ENCODE results near the gene SELENOH. TPM values are rescaled to one million over a fixed set of nuclear protein-coding genes. Genes with fewer than 3 reads are reported as not detected.
A peak's percentile ranks its signal among the peaks of the same experiment; 100 is the strongest.

Gene SELENOH
- total and polyA plus RNA-seq, 4 donors: 65.0 to 158 (median 101) TPM

DNA sequence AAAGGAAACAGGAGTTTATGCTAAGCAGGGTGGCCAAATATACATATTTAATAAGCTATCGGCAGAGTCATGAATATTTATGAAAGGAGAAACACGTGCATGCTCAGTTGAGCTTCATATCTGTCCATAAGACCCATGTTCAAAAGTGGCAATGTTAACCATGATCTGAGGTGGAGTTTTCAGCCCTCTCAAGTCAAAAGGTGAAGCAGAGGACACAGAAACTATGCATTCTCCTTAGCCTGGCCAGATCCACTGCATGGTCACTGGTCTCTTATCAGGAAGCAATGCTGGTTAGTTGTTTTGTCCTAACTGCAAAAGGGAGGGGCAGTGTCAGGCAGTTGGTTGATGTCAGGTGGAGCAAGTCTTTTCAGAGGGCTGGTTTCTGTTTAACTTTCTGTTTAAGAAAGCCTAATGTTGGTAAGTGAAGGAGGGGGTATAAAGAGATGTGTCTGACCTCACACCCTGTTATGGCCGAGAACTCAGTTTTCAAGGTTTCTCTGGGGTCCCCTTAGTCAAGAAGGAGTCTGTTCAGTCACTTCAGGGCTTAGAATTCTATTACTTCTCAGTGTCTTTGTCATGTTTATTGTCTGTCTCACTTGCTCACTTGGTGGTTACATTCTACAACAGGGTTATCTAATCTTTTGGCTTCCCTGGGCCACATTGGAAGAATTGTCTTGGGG lies 5.5 kb upstream of the SELENOH start:
- no peak overlapping the region for H3K27ac ChIP-seq (ENCODE audit: low read depth in 1 of 2, low read length in 2 of 2)
- peaks cover 1 to 3% of the 10 kb centered on the region in 2 donors for H3K36me3 ChIP-seq (ENCODE audit: control insufficient read depth in 1 of 2, insufficient read depth in 2 of 2, low read length in 1 of 2)
- no peaks in the 10 kb centered on the region for H3K4me1 ChIP-seq (ENCODE audit: control insufficient read depth in 1 of 2, insufficient read depth in 2 of 2, low read length in 2 of 2)
- DNase-seq (no peak), ATAC-seq (ENCODE audit: low FRiP score) (no peak)
- H3K4me3 ChIP-seq (ENCODE audit: low read length in 2 of 2): no peak overlapping the region
- WGBS, 2 donors: 67 to 80% methylated on average over 3 of the region's 3 CpGs
- no peaks in the 10 kb centered on the region for H3K9me3 ChIP-seq (ENCODE audit: control insufficient read depth, low read length)
- no peaks in the 10 kb centered on the region for H3K27me3 ChIP-seq (ENCODE audit: control insufficient read depth in 1 of 2, insufficient read depth in 2 of 2, low read length in 1 of 2)
- intact Hi-C loops (cut with DNase I): no loop called here

- H3K36me3 ChIP-seq (ENCODE audit: control insufficient read depth in 1 of 2, insufficient read depth in 2 of 2, low read length in 1 of 2): peaks cover 0 to 3% of the 10 kb centered on the region in 2 donors
These were observed 779 bp downstream of the SELENOH start for GRCh38 chr11:57742087-57742452.

DNA sequence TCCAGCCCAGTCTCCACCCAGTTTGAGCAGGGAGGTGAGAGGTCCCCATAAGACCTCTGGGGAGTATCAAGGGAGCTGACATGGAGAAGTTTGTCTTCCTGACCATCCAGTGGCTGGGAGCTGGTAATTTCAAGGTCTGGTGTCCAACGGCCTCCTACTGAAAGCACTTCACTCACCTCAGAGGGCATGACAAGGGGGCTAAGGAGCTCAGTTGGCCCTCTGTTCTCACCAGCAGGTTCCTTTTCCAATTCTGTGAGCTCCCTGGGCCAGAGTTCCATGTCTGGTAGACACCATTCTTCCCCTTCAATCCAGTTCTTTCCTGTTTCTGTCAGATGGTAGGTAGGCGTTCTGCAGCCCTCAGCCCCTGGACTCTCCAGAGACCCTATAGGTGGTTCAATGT lies 3.1 kb downstream of the SELENOH start:
- no peak overlapping the region for H3K27ac ChIP-seq (ENCODE audit: low read depth in 1 of 2, low read length in 2 of 2)

More at GRCh38 chr11:57742087-57742452, 779 bp downstream of the SELENOH start:
- Histone ChIP-seq H3K4me1 (ENCODE audit: control insufficient read depth in 1 of 2, insufficient read depth in 2 of 2, low read length in 2 of 2) (no peaks in the 10 kb centered on the region), H3K27ac (ENCODE audit: low read depth in 1 of 2, low read length in 2 of 2) (peak overlapping the region in 1 of 2 donors; percentile 94), H3K4me3 (ENCODE audit: low read length in 2 of 2) (peak overlapping the region; percentile 37 to 69), H3K27me3 (ENCODE audit: control insufficient read depth in 1 of 2, insufficient read depth in 2 of 2, low read length in 1 of 2) (no peaks in the 10 kb centered on the region), H3K9me3 (ENCODE audit: control insufficient read depth, low read length) (no peaks in the 10 kb centered on the region)
- 4% methylated on average over 10 of the region's 10 CpGs for WGBS, 2 donors
- DNase-seq (no peak), ATAC-seq (ENCODE audit: low FRiP score) (no peak)
- intact Hi-C loops (cut with DNase I): loop anchor here in 1 of 2 donors (2.0 kb wide), 1 partner anchor 57 kb away; no protein-coding TSS in a partner anchor

GRCh38 chr11:57745206-57745605 lies 3.9 kb downstream of the SELENOH start:
- no peak overlapping the region for H3K4me3 ChIP-seq (ENCODE audit: low read length in 2 of 2)
- no peak overlapping the region for H3K27ac ChIP-seq (ENCODE audit: low read depth in 1 of 2, low read length in 2 of 2)
- H3K36me3 ChIP-seq (ENCODE audit: control insufficient read depth in 1 of 2, insufficient read depth in 2 of 2, low read length in 1 of 2): no peaks in the 10 kb centered on the region
- intact Hi-C loops (cut with DNase I): no loop called here
- ATAC-seq (ENCODE audit: low FRiP score) (no peak), DNase-seq (no peak)
- H3K4me1 ChIP-seq (ENCODE audit: control insufficient read depth in 1 of 2, insufficient read depth in 2 of 2, low read length in 2 of 2): no peaks in the 10 kb centered on the region
- 79 to 82% methylated on average over 5 of the region's 5 CpGs for WGBS, 2 donors
- H3K27me3 ChIP-seq (ENCODE audit: control insufficient read depth in 1 of 2, insufficient read depth in 2 of 2, low read length in 1 of 2): no peaks in the 10 kb centered on the region
- H3K9me3 ChIP-seq (ENCODE audit: control insufficient read depth, low read length): no peaks in the 10 kb centered on the region

More for the DNA sequence above, 3.1 kb downstream of the SELENOH start:
- Histone ChIP-seq H3K4me3 (ENCODE audit: low read length in 2 of 2) (no peak overlapping the region), H3K36me3 (ENCODE audit: control insufficient read depth in 1 of 2, insufficient read depth in 2 of 2, low read length in 1 of 2) (no peaks in the 10 kb centered on the region), H3K9me3 (ENCODE audit: control insufficient read depth, low read length) (no peaks in the 10 kb centered on the region), H3K4me1 (ENCODE audit: control insufficient read depth in 1 of 2, insufficient read depth in 2 of 2, low read length in 2 of 2) (no peaks in the 10 kb centered on the region), H3K27me3 (ENCODE audit: control insufficient read depth in 1 of 2, insufficient read depth in 2 of 2, low read length in 1 of 2) (no peaks in the 10 kb centered on the region)
- no peak for ATAC-seq (ENCODE audit: low FRiP score)
- 83 to 86% methylated on average over 2 of the region's 2 CpGs for WGBS, 2 donors
- no peak for DNase-seq
- intact Hi-C loops (cut with DNase I): no loop called here

DNA sequence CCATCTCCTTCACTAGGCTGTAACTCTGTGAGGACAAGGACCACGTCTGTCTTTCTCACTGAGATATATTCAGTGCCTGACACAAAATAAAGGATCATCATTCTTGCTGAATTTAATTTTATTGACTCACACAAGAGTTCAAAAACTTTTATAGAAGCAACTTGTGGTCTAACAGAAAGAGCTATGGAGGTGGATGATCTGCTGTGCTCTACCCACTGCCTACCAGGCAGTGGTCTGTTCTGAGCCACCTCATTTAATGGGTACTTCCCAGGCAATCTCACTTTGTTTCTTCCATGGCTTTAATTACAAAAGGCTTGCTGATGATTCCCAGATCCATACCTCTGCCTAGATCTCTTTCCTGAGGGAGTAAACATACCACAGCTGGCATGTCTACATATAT lies 5.6 kb downstream of the SELENOH start:
- DNase-seq: no peak
- WGBS, 2 donors: 81 to 82% methylated on average over 1 of the region's 1 CpG
- Histone ChIP-seq H3K27ac (ENCODE audit: low read depth in 1 of 2, low read length in 2 of 2) (no peak overlapping the region), H3K27me3 (ENCODE audit: control insufficient read depth in 1 of 2, insufficient read depth in 2 of 2, low read length in 1 of 2) (no peaks in the 10 kb centered on the region), H3K4me1 (ENCODE audit: control insufficient read depth in 1 of 2, insufficient read depth in 2 of 2, low read length in 2 of 2) (no peaks in the 10 kb centered on the region), H3K4me3 (ENCODE audit: low read length in 2 of 2) (no peak overlapping the region), H3K36me3 (ENCODE audit: control insufficient read depth in 1 of 2, insufficient read depth in 2 of 2, low read length in 1 of 2) (no peaks in the 10 kb centered on the region), H3K9me3 (ENCODE audit: control insufficient read depth, low read length) (no peaks in the 10 kb centered on the region)
- no peak for ATAC-seq (ENCODE audit: low FRiP score)
- intact Hi-C loops (cut with DNase I): no loop called here

DNA sequence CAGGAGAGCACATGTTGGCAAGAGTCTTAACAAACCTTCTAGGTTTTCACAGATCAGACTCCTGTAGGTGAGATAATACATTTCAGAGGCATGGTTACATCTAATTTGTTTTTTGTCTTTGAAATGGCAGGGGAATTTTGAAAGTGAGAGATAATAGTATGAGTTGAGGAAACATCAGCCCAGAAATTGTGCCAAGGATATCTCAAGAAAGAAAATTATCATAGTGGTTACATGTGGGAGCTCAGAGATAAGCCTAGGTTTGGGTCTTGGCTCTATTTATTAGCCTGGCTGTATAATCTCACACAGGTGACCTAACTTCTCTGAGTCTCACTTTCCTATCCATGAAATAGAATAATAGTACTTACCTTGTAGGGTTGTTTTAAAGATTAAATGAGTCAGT lies 9.9 kb downstream of the SELENOH start:
- H3K9me3 ChIP-seq (ENCODE audit: control insufficient read depth, low read length): no peaks in the 10 kb centered on the region
- no peak overlapping the region for H3K27ac ChIP-seq (ENCODE audit: low read depth in 1 of 2, low read length in 2 of 2)
- intact Hi-C loops (cut with DNase I): no loop called here

GRCh38 chr11:57751676-57752253 lies 10.5 kb downstream of the SELENOH start, which contains the start of gene BTBD18:
Gene BTBD18, minus strand, starts transcription at chr11:57751819. Its CDS starts 631 bp downstream, at chr11:57751188.
- H3K27me3 ChIP-seq (ENCODE audit: control insufficient read depth in 1 of 2, insufficient read depth in 2 of 2, low read length in 1 of 2): no peaks in the 10 kb centered on the region
- H3K4me1 ChIP-seq (ENCODE audit: control insufficient read depth in 1 of 2, insufficient read depth in 2 of 2, low read length in 2 of 2): no peaks in the 10 kb centered on the region
- peak; percentile 63 for ATAC-seq (ENCODE audit: low FRiP score)
- H3K27ac ChIP-seq (ENCODE audit: low read depth in 1 of 2, low read length in 2 of 2): no peak within 1 kb of the TSS
- 52 to 56% methylated on average over 10 of the region's 10 CpGs for WGBS, 2 donors
- intact Hi-C loops (cut with DNase I): no loop called here
- H3K9me3 ChIP-seq (ENCODE audit: control insufficient read depth, low read length): no peaks in the 10 kb centered on the region
- no peak for DNase-seq
- H3K36me3 ChIP-seq (ENCODE audit: control insufficient read depth in 1 of 2, insufficient read depth in 2 of 2, low read length in 1 of 2): no peaks in the 10 kb centered on the region
- no peak within 1 kb of the TSS for H3K4me3 ChIP-seq (ENCODE audit: low read length in 2 of 2)

More for the DNA sequence above, 9.9 kb downstream of the SELENOH start:
- DNase-seq: no peak
- Histone ChIP-seq H3K4me1 (ENCODE audit: control insufficient read depth in 1 of 2, insufficient read depth in 2 of 2, low read length in 2 of 2) (no peaks in the 10 kb centered on the region), H3K27me3 (ENCODE audit: control insufficient read depth in 1 of 2, insufficient read depth in 2 of 2, low read length in 1 of 2) (no peaks in the 10 kb centered on the region), H3K4me3 (ENCODE audit: low read length in 2 of 2) (no peak overlapping the region), H3K36me3 (ENCODE audit: control insufficient read depth in 1 of 2, insufficient read depth in 2 of 2, low read length in 1 of 2) (no peaks in the 10 kb centered on the region)
- no peak for ATAC-seq (ENCODE audit: low FRiP score)

- DNase-seq (no peak), ATAC-seq (ENCODE audit: low FRiP score) (no peak)
- WGBS, 2 donors: 94 to 96% methylated on average over 30 of the region's 30 CpGs
- intact Hi-C loops (cut with DNase I): no loop called here
- H3K36me3 ChIP-seq (ENCODE audit: control insufficient read depth in 1 of 2, insufficient read depth in 2 of 2, low read length in 1 of 2): no peaks in the 10 kb centered on the region
- H3K27me3 ChIP-seq (ENCODE audit: control insufficient read depth in 1 of 2, insufficient read depth in 2 of 2, low read length in 1 of 2): no peaks in the 10 kb centered on the region
- H3K4me3 ChIP-seq (ENCODE audit: low read length in 2 of 2): no peak overlapping the region
- H3K9me3 ChIP-seq (ENCODE audit: control insufficient read depth, low read length): no peaks in the 10 kb centered on the region
- H3K4me1 ChIP-seq (ENCODE audit: control insufficient read depth in 1 of 2, insufficient read depth in 2 of 2, low read length in 2 of 2): no peaks in the 10 kb centered on the region
- H3K27ac ChIP-seq (ENCODE audit: low read depth in 1 of 2, low read length in 2 of 2): no peak overlapping the region
These were observed 11.7 kb downstream of the SELENOH start for GRCh38 chr11:57752954-57753353.

DNA sequence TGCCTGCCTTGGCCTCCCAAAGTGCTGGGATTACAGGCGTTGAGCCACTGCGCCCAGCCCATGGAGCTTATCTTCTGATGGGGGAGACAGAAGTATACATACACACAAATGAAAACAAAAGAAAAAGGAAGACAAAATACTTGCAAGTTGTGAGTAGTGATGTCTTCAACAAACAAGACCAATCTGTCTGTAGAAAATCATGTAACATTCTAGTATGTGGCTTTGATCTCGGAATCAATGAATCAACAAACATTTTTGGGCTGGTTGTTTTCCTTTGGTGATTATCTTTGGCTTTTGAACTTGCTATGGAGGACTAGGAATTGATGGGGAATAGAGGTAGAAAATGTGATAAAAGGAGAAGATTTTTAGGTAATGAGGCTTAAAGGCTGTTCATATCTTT lies 16.9 kb downstream of the SELENOH start:
- Histone ChIP-seq H3K4me3 (ENCODE audit: low read length in 2 of 2) (no peak overlapping the region), H3K4me1 (ENCODE audit: control insufficient read depth in 1 of 2, insufficient read depth in 2 of 2, low read length in 2 of 2) (no peaks in the 10 kb centered on the region), H3K9me3 (ENCODE audit: control insufficient read depth, low read length) (no peaks in the 10 kb centered on the region), H3K36me3 (ENCODE audit: control insufficient read depth in 1 of 2, insufficient read depth in 2 of 2, low read length in 1 of 2) (no peaks in the 10 kb centered on the region), H3K27me3 (ENCODE audit: control insufficient read depth in 1 of 2, insufficient read depth in 2 of 2, low read length in 1 of 2) (no peaks in the 10 kb centered on the region), H3K27ac (ENCODE audit: low read depth in 1 of 2, low read length in 2 of 2) (no peak overlapping the region)
- WGBS, 2 donors: 81 to 84% methylated on average over 3 of the region's 3 CpGs
- no peak for ATAC-seq (ENCODE audit: low FRiP score)
- intact Hi-C loops (cut with DNase I): loop anchor here in 1 of 2 donors (5.0 kb wide), 1 partner anchor 51 kb away; no protein-coding TSS in a partner anchor
- no peak for DNase-seq

Measured in aorta (tissue), 5 donors.